ENCODE data around the gene LRRC2.
"Not testable (repeated sequence)": the region's sequence is repeated elsewhere in the genome, so short reads cannot be mapped to it uniquely, and the experiment has no call there.

The LRRC2 gene

GRCh38 chr3:46566040-46566641, at the start of gene LRRC2:
Gene LRRC2 (minus strand): TSS chr3:46566302. CDS start chr3:46551591, 14,711 bp downstream.
- no peak for DNase-seq

- DNase-seq, result no peak
Observed at GRCh38 chr3:46615050-46615775, 49.1 kb upstream of the LRRC2 start.

- no peak for DNase-seq
Observed at GRCh38 chr3:46614431-46614830, 48.3 kb upstream of the LRRC2 start.

- DNase-seq, result no peak
Observed at GRCh38 chr3:46613313-46614005, 47.4 kb upstream of the LRRC2 start.

GRCh38 chr3:46612324-46612723, 46.2 kb upstream of the LRRC2 start, which contains the start of gene FAM240A:
Gene FAM240A (plus strand): TSS chr3:46612525. CDS start chr3:46612684, 159 bp downstream.
- no peak for DNase-seq

- DNase-seq, result no peak
Observed at GRCh38 chr3:46609944-46610722, 44.0 kb upstream of the LRRC2 start.

GRCh38 chr3:46609212-46609721, 43.2 kb upstream of the LRRC2 start:
- DNase-seq, result no peak

GRCh38 chr3:46607603-46608028, 41.5 kb upstream of the LRRC2 start:
- no peak for DNase-seq

- DNase-seq, result no peak
Observed at GRCh38 chr3:46604127-46604526, 38.0 kb upstream of the LRRC2 start.

GRCh38 chr3:46603446-46604046, 37.4 kb upstream of the LRRC2 start:
- DNase-seq, result no peak

- DNase-seq, result no peak
Observed at GRCh38 chr3:46599590-46599989, 33.5 kb upstream of the LRRC2 start.

GRCh38 chr3:46595819-46596314, 29.8 kb upstream of the LRRC2 start:
- no peak for DNase-seq

- no peak for DNase-seq
Observed at GRCh38 chr3:46594723-46595122, 28.6 kb upstream of the LRRC2 start.

GRCh38 chr3:46593979-46594378, 27.9 kb upstream of the LRRC2 start:
- no peak for DNase-seq

GRCh38 chr3:46593274-46593862, 27.3 kb upstream of the LRRC2 start:
- no peak for DNase-seq

GRCh38 chr3:46587268-46587667, 21.2 kb upstream of the LRRC2 start:
- DNase-seq, result not testable (repeated sequence)

- DNase-seq, result no peak
Observed at GRCh38 chr3:46586738-46587246, 20.7 kb upstream of the LRRC2 start.

GRCh38 chr3:46585799-46586693, 19.9 kb upstream of the LRRC2 start:
- no peak for DNase-seq

GRCh38 chr3:46584598-46585467, 18.7 kb upstream of the LRRC2 start:
- DNase-seq, result no peak

Measured in DMS153 (cell line).